GM12873 (cell line): ENCODE measurements around the gene DCANP1.
A peak's percentile ranks its signal among the peaks of the same experiment; 100 is the strongest.

Experiments
- TF ChIP-seq, protein P1 (sequence below): IDR thresholded peaks from 2 replicates; pipeline ENCODE4 v1.5.1; 2012; ENCODE audit warnings: low read depth, mild to moderate bottlenecking, moderate library complexity, low read length, control low read depth; ENCODE audit not compliant: insufficient read depth; ENCODE audit errors: missing control alignments

Gene DCANP1

DNA sequence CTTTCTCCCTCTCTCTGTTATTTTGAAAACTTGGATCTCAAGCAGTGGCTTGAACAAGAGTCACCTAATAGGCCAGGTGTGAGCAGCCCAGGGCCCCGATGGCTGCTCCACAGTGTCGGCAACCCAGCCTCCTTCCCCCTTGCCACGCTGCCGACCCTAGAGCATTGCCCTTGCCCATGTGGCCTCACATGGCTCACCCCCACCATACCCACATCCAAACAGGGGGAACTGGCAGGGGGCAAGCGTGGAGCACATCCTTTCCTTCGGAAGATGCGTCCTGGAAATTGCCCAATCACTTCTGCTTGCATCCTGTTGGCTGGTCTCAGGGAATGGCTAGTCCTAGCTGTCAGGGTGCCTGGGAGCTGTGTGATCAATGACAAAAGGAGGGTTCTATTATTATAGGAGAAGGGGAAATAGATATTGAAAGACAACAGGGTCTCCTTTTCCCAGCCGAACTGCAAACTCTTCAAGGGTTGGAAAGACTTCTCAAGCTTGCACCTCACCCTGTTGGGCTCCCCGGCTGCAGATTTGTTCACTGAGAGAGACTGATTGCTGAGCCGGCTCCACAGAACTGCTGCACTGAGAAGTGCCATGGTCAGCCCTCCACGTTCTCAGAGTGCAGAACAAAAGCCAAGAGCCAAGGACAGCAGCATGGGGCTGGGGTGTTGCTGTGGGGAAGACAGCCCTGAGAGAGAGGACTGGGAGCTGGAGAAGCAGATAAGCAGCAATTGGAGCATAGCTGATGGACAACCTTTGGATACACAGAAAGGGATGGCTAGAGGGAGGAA lies 13.3 kb upstream of the DCANP1 start:
- TF ChIP-seq, protein P1, sequence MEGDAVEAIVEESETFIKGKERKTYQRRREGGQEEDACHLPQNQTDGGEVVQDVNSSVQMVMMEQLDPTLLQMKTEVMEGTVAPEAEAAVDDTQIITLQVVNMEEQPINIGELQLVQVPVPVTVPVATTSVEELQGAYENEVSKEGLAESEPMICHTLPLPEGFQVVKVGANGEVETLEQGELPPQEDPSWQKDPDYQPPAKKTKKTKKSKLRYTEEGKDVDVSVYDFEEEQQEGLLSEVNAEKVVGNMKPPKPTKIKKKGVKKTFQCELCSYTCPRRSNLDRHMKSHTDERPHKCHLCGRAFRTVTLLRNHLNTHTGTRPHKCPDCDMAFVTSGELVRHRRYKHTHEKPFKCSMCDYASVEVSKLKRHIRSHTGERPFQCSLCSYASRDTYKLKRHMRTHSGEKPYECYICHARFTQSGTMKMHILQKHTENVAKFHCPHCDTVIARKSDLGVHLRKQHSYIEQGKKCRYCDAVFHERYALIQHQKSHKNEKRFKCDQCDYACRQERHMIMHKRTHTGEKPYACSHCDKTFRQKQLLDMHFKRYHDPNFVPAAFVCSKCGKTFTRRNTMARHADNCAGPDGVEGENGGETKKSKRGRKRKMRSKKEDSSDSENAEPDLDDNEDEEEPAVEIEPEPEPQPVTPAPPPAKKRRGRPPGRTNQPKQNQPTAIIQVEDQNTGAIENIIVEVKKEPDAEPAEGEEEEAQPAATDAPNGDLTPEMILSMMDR: no peak

DNA sequence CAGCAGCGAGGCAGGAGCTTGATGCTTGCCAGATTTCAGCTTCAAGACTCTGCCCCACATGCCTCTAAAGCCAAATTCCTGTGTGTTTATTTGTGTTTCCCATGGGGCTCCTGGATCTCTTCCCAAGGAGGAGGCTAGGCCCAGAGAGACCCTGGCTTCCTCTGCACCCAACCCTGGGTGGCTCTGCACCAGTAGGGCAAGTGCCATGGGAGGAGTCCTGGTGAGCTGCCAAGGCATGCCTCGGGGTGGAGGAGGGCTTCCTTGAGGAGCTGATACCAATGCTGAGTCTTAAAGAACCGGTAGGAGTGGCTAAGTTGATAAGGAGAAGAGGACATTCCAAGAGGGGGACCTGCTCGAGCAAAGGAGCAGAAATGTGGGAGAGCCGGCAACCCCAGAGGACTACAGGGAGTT lies 11.8 kb upstream of the DCANP1 start:
- TF ChIP-seq, protein P1: no peak

DNA sequence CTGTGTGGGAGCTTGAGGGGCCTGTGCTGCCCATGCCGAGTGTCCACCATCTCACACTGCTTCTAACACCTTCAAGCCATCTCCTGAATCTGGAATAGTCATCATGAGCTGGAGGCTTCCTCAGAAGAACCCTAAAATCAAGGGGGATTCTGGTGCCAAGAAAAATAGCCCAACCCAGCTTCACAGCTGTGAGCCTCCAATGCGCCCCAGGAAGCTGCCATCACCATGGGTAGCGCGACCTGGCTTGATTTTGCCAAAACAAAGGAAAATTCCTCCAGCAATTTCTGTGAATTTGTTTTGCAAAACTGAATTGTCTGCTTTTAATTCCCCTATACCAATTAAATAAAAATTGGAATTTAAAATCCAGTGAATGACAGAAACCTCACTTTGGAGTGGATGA lies 11.2 kb upstream of the DCANP1 start:
- TF ChIP-seq, protein P1: no peak

DNA sequence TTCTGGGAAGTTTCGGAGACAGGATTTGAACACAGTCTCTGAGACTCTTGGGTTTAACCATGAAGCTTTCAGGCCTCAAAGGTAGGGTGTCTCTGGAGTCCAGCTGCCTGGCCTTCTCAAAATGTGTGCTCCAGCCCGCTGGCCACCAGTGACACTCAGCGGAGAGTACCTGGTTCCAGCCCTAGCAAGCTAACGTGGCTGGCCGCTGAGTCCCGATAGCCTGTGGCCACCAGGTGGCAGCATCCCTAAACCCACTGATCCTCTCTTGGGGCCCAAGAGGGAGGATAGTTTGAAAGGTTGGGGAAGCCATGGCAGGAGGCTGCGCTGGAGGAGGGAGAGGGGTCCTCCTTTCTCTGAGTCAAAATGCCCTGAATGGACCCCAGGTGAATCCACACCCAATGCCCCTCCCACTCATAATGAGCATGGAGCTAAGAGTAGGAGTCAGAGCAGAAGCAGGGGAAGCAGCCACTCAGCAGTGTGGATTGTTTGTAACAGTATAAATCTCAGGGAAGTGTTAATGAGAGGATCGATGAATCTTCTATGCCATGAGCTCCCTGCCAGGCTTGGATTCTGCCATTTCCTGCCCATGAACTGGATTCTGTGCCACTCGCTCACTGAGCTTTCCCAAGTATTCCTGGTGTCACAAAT lies 10.4 kb upstream of the DCANP1 start:
- TF ChIP-seq, protein P1: peak; percentile 92

DNA sequence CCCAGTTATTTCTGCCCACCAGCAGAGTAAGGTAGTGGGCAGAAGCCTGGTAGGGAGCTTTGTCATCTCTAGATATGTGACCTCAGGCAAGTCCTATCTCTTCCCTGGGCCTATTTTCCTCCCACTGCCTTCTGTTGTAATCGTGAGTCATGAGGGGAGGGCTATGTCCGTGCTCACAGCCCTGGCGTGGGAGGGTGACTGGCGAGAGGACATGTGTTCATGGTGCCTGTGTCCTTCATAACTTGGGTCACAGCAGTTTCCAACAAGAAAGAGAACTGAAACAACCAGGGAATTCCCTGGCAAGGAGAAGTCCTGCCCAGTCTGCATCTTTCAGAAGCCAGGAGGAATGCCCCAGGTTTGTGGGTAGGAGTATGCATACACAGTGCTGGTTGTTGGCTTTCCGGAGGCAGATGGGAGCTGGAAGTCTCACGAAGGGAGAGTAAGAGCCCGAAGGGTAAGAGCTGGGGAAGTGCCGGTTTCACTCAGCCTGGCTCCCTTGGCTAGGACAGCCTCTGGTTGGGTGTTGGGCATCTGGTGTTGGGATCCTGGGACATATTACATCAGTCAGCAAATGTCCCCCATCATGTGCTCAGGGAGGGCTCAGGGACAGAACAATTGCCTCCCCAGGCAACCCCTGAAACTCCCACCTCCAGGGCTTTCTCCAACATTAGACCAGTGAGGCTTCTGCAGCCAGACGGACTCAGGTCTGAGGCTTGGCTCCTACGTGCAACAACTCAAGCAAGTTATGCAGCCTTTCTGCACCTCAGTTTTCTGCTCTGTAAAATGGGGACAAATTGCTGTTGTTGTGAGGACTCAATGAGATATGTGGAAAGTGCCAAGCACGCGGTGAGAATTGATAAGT lies 9.3 kb upstream of the DCANP1 start:
- TF ChIP-seq, protein P1: no peak

DNA sequence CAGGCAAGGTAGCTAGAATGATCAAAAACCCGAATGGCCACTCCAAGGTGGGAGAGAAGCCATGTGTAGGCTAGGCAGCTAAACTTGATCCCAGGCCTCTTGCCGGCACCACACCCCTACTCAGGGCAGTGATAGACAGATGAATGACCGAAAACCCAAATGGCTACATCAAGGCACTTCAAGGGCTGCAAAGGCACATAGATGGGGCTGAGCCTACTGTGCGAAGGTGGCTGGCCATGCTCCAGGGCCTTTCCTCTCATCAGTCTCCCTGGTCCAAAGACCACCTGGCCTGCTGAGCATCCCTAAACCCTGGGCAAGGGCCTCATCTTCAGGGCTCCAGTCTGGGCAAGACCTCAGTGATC lies 8.7 kb upstream of the DCANP1 start:
- TF ChIP-seq, protein P1: no peak

DNA sequence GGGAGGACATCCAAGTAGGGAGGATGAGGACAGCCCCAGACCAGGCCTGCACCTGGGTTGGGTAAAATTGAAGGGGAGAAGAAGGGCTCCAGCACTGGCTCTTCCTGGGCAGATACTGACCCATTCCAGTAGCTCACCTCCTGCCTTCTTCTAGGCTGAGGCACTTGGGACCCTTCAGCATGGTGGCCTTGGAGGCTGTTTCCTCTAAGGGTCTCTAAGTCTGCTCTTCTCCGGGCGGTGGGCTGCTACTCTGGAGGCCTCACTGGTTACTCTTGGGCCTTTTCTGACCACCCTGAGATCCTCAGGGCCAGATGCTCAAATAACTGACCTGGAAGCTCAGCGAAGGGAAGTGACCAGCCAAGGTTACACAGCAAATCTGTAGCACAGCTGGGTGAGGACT lies 7.8 kb upstream of the DCANP1 start:
- TF ChIP-seq, protein P1: no peak
